ENCODE data around the gene SRPK2. TPM values are rescaled to one million over a fixed set of nuclear protein-coding genes. Genes with fewer than 3 reads are reported as not detected.

Gene SRPK2
- total and polyA plus RNA-seq, 2 of the 8 experiments (the other 6 are each of a cell fraction or from before 2014, with no cell fraction given) = 10.0 to 47.1 TPM

GRCh38 chr7:105244594-105244993 lies 144.1 kb downstream of the SRPK2 start (continued):
- no peak for TF ChIP-seq RNF2 (IDR thresholded peaks at IDR 0.05; ENCODE audit: borderline replicate concordance, low read depth, low read length, missing control alignments, poor library complexity, severe bottlenecking)
- no peak for TF ChIP-seq KDM1A (IDR thresholded peaks at IDR 0.05; ENCODE audit: borderline replicate concordance, low read length)
- TF ChIP-seq, protein P1, sequence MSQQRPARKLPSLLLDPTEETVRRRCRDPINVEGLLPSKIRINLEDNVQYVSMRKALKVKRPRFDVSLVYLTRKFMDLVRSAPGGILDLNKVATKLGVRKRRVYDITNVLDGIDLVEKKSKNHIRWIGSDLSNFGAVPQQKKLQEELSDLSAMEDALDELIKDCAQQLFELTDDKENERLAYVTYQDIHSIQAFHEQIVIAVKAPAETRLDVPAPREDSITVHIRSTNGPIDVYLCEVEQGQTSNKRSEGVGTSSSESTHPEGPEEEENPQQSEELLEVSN (IDR thresholded peaks at IDR 0.05) = no peak
- no peak for TF ChIP-seq BCL11A (IDR thresholded peaks at IDR 0.05; ENCODE audit: low read depth in 2 of 2, low read length in 2 of 2)
